ENCODE results near the gene ADRB2.

The ADRB2 gene

GRCh38 chr5:148805326-148806290 lies 20.8 kb upstream of the ADRB2 start:
- peak; percentile 41 for DNase-seq

GRCh38 chr5:148806520-148806931 lies 19.9 kb upstream of the ADRB2 start:
- no peak for DNase-seq

DNA sequence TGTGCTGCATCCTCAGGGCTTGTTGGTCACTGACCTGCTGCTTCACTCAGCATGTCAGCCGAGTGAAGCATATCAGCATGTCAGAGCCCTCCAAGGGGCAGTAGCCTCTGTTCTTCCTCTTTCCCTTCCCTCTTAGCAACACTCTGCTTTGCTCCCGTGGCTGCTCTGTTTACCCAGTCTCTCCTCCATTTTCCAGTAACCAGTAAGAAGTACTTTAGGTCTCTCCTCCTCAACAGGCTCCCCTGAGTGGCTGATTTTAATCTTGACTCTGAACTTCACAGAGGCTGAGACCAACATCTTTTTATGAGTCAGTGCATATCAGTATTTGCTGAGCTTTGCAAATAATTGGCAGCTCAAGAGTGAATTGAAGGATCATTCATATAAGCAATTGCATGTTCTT lies 18.6 kb upstream of the ADRB2 start:
- no peak for DNase-seq

- no peak for DNase-seq
Measured at GRCh38 chr5:148808864-148809642, 17.4 kb upstream of the ADRB2 start.

GRCh38 chr5:148809781-148810524 lies 16.5 kb upstream of the ADRB2 start:
- DNase-seq = no peak

GRCh38 chr5:148810823-148811222 lies 15.6 kb upstream of the ADRB2 start:
- DNase-seq = no peak

- DNase-seq = no peak
Measured at GRCh38 chr5:148811756-148812155, 14.7 kb upstream of the ADRB2 start.

DNA sequence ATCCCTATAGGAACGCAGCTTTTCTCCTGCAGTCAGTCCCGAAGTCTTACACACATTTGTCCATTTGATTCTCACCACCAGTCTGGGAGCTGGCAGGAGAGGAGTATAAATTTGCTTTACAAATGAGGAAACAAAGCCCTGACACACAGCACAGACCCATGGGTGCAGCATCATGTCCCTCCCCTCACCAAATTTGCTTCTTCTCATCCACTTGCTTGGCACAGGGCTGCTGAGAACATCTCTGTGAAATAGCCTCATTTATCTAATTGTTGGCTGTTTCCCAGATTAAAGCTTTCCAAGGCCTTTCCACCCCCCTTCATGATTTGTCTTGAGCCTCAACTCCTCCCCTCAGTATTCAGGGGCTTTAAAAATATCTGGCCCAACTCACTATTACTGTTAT lies 11.3 kb upstream of the ADRB2 start:
- no peak for DNase-seq

DNA sequence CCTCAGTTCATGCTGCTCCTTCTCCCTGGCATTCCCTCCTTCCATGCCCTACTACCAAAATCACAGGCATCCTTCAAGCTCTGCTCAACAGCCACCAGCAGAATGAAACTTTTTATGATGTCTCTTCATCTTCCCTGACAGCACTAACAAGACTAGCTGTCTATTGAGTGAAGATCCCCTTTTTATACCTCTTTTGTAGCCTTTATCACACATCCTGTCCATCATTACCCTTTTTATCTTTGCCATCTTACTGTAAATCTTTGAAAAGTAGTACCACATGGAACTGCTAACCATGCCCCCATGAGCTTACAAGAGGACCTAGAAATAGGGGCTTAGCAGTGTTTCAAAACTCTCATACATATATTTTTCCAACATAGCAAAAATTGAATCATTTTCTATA lies 10.8 kb upstream of the ADRB2 start:
- no peak for DNase-seq

- no peak for DNase-seq
Measured at GRCh38 chr5:148816357-148816756, 10.1 kb upstream of the ADRB2 start.

DNA sequence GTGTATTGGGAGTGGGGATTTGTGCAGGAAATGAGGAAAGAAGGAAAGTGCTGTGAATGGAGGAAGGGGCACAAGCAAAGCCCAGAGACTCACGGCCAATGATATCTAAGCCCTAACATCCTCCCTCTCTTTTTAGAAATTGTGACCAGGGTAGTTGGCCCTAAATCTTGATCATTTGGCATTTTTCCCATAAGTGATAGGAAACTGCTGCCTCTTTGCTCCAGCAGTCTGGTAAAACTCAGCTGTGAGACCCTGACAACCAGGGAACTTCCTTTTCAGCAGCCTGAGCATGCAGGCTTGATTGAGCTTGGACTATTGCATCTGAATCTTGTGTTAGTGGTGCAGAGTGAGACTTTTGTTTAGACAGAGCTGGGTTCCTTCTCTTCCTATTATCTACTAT lies 9.6 kb upstream of the ADRB2 start:
- no peak for DNase-seq

GRCh38 chr5:148817606-148818005 lies 8.8 kb upstream of the ADRB2 start:
- DNase-seq = no peak

- DNase-seq = no peak
Measured at GRCh38 chr5:148820461-148821395, 5.7 kb upstream of the ADRB2 start.

DNA sequence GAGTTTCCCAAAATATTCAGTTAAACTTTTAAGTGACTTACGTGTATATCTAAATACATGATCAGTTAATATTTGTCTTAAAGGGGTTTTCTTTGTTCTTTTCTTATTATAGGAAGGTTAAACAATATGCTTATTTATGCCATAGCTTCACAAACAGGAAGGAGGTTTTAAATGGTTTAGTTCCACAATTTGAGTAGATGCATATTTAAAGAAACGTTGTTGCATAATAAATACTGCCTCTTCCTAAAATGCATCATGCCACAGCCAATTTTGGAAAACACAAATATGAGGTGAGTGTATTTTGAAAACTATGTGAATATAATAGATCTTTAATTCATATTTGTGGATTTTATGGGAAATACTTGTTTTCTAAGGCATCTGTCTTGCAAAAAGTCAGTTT lies 2.5 kb upstream of the ADRB2 start:
- DNase-seq = no peak

GRCh38 chr5:148825716-148826052 lies 727 bp upstream of the ADRB2 start:
- no peak for DNase-seq

GRCh38 chr5:148826739-148827070 lies 294 bp downstream of the ADRB2 start:
- no peak for DNase-seq

- no peak for DNase-seq
Measured at GRCh38 chr5:148827723-148828122, 1.3 kb downstream of the ADRB2 start.

GRCh38 chr5:148828511-148829247 lies 2.3 kb downstream of the ADRB2 start:
- DNase-seq = no peak

GRCh38 chr5:148829248-148829594 lies 2.8 kb downstream of the ADRB2 start:
- no peak for DNase-seq

DNA sequence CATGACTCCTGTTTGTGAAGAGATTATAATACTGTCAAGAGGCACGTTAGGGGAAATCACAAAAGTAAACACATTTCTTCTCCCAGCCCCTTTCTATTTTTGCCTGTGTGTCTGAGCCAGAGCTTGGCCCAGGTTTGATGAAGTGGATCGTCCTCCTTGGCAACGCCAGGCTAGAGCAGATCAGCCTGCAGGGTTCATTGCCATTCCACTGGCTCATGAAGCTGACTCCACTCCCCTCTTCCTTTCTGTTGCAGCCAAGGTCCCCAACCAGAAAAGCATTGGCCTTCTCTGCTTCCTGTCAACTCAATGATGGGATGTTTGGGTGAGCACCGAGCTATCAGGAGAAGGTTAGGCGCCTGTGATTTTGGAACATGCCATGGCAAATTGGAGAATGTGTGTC lies 3.3 kb downstream of the ADRB2 start:
- DNase-seq = no peak

DNA sequence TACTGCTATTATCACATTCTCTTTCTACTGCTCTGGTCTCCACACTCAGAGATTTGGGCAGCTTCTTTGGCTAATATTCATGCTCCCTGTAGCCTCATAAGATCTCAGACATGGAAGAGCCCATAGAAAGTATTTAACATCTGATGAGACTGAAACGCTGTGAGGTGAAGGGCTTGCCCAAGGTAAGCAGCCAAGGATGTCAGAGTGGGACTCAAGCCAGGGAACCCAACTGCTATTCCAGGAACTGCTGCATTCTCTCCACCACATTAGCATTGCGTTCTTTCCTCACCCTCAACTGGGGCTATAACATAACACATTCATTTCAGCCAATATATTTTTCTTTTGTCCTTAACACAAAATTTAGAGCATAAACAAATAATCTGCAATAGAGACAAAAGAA lies 3.8 kb downstream of the ADRB2 start:
- no peak for DNase-seq
